Activated CD4-positive, CD25-positive, alpha-beta regulatory T cell treated with anti-CD3 and anti-CD28 coated beads, Interleukin-2, amount 50 U/mL, for 16 hours (primary cell): ENCODE data around the gene NUP88.

Experiments used
- DNase-seq: peaks from one replicate; pipeline ENCODE4 v3.0.0-alpha.2; 2020; ENCODE audit warnings: low read depth, low spot score

Gene NUP88

DNA sequence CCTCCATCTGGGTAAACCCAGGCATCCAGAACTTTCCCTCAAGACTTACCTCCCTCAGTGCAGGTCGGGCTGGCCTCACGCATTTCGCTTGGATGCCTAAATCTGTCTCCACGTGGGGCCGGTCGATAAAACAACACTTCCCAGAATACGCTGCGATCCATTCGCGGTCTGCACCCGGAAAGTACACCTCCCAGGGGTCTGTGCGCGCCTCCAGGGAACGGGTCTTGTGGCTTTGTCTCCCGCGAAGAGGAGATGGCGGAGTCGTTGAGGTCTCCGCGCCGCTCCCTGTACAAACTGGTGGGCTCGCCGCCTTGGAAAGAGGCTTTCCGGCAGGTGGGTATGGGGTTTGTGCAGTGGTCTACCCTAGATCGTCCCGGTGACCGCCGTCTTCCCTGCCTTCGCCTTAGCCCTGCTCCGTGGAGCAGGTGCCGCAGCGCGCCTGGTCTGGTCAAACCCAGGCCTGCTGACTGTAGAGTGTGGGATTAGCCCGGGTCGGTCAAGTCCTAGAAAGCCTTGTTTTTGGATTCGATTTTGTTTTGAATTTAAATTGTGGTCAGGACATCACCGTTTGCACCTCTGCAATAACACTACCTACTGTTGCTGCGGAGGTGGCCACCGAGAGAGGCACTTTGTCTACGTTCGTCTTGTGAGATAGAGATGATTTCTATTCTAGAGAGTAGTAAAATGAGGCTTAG is 644 bp upstream of the NUP88 start, which contains the start of gene RPAIN:
RPAIN (plus strand) TSS at position 224 of the 695 bp plus-strand sequence; CDS start at position 253, 29 bp downstream.
- peak; percentile 86 for DNase-seq

- DNase-seq: peak; percentile 54
Measured at GRCh38 chr17:5418858-5419355, 555 bp downstream of the NUP88 start.

- DNase-seq: no peak
Measured at GRCh38 chr17:5416901-5417300, 2.6 kb downstream of the NUP88 start.

- DNase-seq: no peak
Measured at GRCh38 chr17:5413682-5414081, 5.8 kb downstream of the NUP88 start.

DNA sequence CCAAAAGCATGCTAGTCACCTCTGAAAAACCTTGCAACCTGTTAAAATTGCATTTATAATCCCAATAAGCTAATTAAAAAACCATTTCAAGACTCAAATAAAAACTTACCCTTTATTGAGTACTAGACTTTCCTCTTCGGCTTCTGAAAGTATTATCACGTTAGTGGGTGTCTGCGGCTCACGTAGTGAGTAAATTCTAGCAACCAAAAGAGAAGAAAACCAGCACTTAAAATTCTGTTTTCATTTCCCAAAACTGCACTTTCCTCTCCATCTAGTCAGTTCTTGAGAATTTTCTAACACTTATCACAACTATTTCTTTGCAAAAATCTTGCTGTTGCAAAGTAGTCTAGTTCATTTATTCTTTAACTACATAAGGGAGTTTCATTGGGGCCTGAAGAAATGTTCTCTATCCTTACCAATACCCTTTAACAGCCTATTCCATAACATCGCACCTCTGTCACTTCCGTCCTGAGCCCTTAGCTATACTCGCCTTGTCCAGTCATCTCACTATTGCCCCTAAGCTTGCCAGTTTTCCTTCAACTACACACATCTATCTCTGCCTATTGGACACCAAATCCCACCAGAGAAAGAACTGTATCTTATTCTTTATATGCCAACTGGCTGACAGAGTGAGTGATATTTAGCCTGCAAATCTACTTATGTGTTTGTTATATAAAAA is 8.7 kb downstream of the NUP88 start:
- no peak for DNase-seq

DNA sequence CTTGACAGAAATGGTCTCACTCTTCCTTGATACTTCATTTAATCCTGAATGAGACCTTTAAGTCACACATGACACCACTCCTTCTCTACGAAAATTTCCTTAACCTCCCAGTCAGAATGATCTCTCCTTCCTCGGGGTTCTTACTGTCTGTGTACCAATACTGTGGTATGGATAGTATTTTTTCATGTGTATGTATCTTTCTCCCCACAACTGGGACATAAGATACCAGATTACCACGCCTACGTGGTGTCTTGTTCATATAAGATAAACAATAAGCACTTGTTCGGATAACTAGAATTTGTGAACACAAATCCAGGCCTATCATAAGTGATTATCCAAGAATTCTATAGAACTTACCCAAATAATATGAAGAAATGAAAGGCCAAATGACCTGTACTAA is 11.3 kb downstream of the NUP88 start:
- DNase-seq: no peak

DNA sequence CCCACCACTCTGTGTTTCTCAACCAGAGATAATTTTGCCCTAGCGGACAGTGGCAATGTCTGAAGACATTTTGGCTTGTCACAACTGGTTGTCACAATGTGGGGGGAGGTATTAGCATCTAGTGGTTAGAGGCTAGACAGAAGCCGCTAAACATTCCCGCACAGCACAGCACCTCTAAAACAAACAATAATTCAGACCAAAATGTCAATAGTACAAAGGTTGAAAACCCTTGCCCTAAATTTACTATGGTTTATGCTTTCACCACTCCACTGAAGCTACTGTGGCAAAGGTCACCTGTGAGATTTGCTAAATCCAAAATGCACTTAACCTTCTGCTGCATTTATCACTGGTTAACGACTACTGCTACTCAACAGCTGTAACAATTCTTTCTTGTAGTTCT is 14.1 kb downstream of the NUP88 start:
- DNase-seq: no peak

DNA sequence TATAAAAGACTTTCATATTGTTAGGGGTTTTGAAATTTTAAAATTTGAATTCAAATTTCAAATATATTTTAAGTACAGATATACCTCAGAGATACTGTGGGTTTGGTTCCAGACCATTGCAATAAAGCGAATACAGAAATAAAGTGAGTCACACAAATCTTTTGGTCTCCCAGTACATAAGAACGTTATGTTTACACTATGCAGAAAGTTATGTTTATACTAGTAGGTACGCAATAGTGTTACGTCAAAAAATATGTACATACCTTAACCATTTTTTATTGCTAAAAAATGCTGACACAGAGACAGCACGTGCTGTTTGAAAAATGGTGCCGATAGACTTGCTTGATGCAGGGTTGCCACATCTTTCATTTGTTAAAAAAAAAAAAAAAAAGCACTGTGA is 19.7 kb downstream of the NUP88 start:
- no peak for DNase-seq

- DNase-seq: no peak
Measured at GRCh38 chr17:5396612-5397011, 22.9 kb downstream of the NUP88 start.

DNA sequence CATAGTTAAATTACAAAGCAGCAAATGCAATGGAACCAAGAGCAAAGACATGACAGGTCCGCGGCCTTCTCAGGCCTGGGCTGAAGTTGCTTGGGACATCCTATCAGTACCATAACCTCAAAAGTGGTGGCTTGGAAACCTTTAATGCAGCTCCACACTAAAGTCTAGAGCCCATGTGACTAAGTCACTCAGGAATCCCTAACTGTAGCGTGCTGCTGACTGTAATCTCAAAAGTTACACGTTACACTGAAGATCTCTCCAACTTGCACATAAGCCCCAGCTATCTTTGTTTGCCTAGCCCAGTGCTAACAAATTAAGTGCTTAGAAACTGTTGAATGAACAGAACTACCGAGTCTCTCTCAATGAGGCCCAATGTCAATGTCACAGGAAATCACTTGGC is 27.8 kb downstream of the NUP88 start:
- no peak for DNase-seq

DNA sequence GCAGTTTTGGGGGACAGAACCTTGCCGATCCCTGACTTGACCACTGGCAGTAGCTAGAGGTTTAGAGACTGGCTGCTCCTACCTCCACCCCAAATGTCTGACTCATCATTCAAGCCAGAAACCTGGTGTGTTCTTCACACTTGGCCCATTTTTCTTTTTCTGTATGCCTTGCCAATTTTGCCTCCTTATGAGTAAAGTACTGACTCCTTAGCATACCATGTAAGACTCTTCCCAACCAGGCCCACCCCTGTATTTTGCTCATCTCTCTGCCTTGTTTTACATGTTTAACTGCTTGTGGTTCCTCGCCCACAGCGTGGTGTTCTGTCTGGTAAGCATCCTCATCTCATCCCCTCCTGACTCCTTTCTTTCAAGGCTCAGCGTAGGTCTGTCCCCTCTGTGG is 37.9 kb downstream of the NUP88 start:
- DNase-seq: no peak

GRCh38 chr17:5380491-5381135 is 38.8 kb downstream of the NUP88 start:
- DNase-seq: no peak

DNA sequence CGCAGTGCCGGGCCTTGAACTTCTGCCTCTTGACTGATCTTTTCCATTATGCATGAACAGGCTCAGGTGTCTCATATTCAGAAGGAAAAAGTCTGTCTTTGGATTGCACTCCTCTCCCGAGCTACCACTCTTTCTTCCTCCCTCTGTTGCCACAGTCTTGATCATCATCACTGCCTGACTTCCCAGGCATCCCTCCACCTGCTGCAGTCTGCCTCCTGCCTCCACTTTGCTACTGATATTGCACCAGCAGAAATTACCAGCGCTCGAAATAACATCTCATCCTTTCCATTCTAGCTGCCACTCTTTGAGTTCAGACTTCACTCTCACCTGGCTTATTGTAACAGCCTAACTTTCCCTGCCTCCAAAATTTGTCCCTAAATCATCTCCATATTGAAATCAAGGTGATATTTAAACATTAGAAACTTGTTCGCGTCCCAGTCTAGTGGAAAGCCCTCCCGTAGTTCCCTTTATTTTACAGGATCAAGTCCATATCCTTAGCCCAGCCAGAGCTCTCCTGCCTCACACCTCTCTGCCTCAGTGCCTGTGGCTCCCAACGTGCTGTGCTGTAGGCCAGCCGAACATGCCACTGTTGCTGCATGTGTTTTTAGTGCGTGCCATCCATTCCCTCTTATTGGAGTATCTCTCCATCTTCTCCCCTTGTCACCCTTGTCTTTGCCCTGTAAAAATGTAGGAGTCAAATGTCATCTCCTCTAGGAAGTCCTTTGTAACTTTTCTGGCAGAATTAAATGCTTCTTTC is 39.9 kb downstream of the NUP88 start:
- DNase-seq: no peak

DNA sequence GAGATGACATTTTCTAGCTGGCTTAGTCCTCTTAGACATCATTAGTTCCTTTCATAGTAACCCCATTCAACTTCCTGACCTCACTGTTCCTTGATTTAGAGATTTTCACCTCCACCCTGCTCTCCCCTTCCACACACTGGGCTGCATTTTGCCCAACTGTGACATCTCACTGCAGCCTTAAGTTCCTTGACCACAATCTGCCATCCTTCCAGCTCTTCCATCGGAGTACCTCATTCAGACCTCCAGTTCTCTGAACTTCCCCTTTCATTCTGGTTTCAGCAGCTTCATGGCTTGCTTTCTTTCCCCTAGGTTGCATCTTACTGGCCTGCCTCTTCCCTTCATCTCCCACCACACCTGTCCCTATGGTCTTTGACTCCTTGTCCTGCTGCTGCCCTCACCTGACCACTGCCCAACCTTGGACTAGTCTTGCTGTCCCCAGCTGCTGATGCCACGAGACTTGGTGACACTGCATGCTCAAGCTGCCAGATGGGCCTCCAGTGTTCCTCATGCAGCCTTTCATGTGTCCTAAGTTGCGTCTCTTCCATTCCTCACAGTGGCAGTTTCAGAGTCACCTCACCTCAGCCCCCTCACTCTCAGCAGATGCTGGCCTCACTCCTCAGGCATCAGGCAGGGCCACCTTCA is 40.8 kb downstream of the NUP88 start:
- DNase-seq: no peak

DNA sequence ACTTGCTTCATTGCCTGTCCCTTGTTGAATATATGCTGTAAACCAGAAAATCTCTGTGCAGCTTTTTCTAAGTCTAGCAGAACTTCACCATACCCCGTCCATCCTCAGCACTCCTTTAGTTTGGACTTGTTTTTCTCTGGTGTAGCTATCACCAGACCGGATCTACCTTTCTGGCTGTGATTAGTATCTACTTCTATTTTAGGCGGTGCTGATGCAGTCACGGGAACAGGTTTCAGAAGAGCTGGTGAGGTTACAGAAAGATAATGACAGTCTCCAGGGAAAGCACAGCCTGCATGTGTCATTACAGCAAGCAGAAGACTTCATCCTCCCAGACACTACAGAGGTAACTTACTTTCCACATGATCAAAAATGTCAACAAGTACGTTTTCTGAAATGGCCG is 46.4 kb downstream of the NUP88 start:
- no peak for DNase-seq

DNA sequence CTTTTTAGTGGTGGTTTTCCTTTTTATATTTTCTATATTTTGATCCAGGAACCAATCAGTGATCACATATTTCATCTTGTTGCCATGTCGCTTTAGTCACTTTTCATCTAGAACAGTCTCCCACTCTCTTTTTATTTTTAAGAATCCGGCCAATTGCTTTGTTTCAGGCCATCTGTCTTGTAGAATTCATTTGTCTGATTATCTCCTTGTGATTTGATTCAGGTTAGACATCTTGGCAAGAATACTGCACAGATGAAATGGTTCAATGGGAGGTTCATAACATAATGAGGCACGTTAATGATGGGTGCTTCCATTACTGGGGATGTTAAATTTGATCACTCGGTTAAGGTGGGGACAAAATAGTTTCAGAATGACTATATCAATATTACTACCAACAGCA is 49.1 kb downstream of the NUP88 start:
- no peak for DNase-seq

GRCh38 chr17:5365831-5366230 is 53.6 kb downstream of the NUP88 start:
- DNase-seq: no peak

DNA sequence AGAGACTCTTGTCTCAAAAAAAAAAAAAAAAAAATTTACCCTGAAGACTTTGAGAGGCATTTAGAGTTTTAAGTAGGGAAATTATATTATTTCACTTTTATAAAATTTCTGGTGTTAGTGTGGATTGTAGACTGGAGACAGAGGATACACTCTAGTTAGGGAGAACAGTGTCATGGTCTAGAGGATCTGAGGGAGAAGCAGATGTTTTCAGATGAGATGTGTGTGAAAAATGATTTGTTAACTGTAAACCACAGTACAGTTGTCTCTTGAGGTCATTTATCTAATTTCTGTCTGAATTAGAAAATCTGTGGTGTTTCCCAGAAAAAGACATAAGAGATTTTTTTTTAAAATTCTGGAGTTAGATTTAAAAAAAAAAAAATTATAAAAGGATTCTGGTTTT is 54.8 kb downstream of the NUP88 start:
- DNase-seq: no peak

DNA sequence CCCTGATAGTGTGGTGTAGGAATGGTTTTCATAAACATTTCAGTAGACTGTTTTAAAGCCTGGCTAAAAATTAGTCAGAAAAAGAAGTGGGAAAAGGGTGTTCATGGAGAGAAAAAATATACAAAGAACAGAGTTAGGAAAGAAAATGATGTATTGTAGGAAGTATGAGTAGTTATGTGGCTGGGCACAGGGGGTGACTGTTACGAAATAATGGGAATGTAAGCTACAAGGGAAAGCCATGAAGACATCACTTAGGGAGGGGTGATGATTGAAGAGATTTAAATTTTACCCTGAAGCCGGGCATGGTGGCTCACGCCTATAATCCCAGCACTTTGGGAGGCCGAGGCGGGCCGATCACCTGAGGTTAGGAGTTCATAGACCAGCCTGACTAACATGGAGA is 55.3 kb downstream of the NUP88 start:
- no peak for DNase-seq

- no peak for DNase-seq
Measured at GRCh38 chr17:5362162-5362811, 57.2 kb downstream of the NUP88 start.

- no peak for DNase-seq
Measured at GRCh38 chr17:5361426-5361825, 58.0 kb downstream of the NUP88 start.
